Femur (tissue), 1 donor: ENCODE results near the gene FAM149B1.

Experiments
- DNase-seq: peaks from one replicate; pipeline ENCODE4 v3.0.0-alpha.2; 2017

FAM149B1 gene

GRCh38 chr10:73174148-73174925 is 6.4 kb downstream of the FAM149B1 start:
- DNase-seq, result no peak

GRCh38 chr10:73182568-73182967 is 14.6 kb downstream of the FAM149B1 start:
- DNase-seq, result no peak

GRCh38 chr10:73183667-73184281 is 15.9 kb downstream of the FAM149B1 start:
- no peak for DNase-seq

- no peak for DNase-seq
Observed at GRCh38 chr10:73186266-73186665, 18.3 kb downstream of the FAM149B1 start.

- no peak for DNase-seq
Observed at GRCh38 chr10:73190188-73190587, 22.3 kb downstream of the FAM149B1 start.

- DNase-seq, result no peak
Observed at GRCh38 chr10:73205081-73205480, 37.2 kb downstream of the FAM149B1 start.

- DNase-seq, result no peak
Observed at GRCh38 chr10:73205890-73206289, 38.0 kb downstream of the FAM149B1 start.

- DNase-seq, result no peak
Observed at GRCh38 chr10:73206385-73206784, 38.5 kb downstream of the FAM149B1 start.

GRCh38 chr10:73207883-73208282 is 40.0 kb downstream of the FAM149B1 start:
- DNase-seq, result no peak

GRCh38 chr10:73209705-73210104 is 41.8 kb downstream of the FAM149B1 start:
- no peak for DNase-seq

GRCh38 chr10:73210395-73211105 is 42.6 kb downstream of the FAM149B1 start:
- DNase-seq, result no peak

GRCh38 chr10:73211106-73211811 is 43.3 kb downstream of the FAM149B1 start:
- DNase-seq, result no peak

- no peak for DNase-seq
Observed at GRCh38 chr10:73215749-73216148, 47.8 kb downstream of the FAM149B1 start.

- no peak for DNase-seq
Observed at GRCh38 chr10:73217628-73218027, 49.7 kb downstream of the FAM149B1 start.

GRCh38 chr10:73218431-73219191 is 50.7 kb downstream of the FAM149B1 start:
- DNase-seq, result no peak

GRCh38 chr10:73219384-73219783 is 51.5 kb downstream of the FAM149B1 start:
- no peak for DNase-seq

- no peak for DNase-seq
Observed at GRCh38 chr10:73220989-73221388, 53.1 kb downstream of the FAM149B1 start.

- no peak for DNase-seq
Observed at GRCh38 chr10:73225518-73225917, 57.6 kb downstream of the FAM149B1 start.

- DNase-seq, result no peak
Observed at GRCh38 chr10:73226663-73227062, 58.7 kb downstream of the FAM149B1 start.

GRCh38 chr10:73228247-73228646 is 60.3 kb downstream of the FAM149B1 start:
- DNase-seq, result no peak

- no peak for DNase-seq
Observed at GRCh38 chr10:73229567-73229966, 61.6 kb downstream of the FAM149B1 start.

GRCh38 chr10:73232887-73233286 is 65.0 kb downstream of the FAM149B1 start:
- DNase-seq, result no peak
